Muscle of arm (tissue), 12 donors: ENCODE results near the gene GLI3. TPM values are rescaled to one million over a fixed set of nuclear protein-coding genes. Genes with fewer than 3 reads are reported as not detected.

Experiments used
- DNase-seq: peaks from one replicate; pipeline ENCODE4 v3.0.0-alpha.2; 2013
- polyA plus RNA-seq, 12 donors: library from polyadenylated mRNA; unstranded; fragments of 120-200 nt; gene quantifications; one replicate each; pipeline ENCODE4 v1.2.1, GENCODE V29; 2013; ENCODE audit not compliant: insufficient read length in 12 of 12

Gene GLI3
- polyA plus RNA-seq, 12 donors = 12.1 to 39.9 (median 15.2) TPM; not detected in 1

DNA sequence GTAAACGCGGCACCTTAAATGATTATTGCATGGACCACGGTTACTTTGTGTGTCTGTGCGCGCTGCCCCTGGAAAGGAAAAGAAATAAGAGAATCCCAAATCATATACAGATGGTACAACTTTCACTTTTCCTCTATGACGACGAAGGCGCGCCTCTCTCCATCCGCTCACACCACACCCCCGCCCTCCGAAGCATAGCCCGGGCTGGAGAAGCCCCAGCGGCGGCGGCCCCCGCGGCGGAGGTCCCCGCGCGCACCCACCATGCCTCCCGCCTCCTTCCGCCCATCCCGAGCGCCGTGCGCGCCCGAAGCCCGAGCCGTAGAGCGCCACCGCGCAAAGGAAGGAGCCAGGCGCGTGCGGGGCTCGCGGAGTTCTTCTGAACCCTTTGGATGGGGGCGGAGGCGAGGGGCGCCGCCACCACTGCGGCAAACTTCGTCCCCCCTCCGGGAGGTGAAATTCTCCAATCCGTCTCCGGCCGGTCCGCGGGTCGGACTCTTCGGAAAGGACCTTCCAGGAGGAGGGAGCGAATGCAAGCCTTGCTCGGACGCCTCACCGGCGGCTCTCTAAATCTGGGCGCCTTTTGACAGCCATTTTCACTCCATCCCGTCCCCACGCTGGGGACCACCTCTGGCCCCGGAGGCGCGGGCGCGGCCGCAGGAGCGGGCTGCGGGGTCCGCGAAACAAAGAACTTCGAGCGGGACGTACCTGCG lies 588 bp downstream of the GLI3 start:
- peak; percentile 80 for DNase-seq

DNA sequence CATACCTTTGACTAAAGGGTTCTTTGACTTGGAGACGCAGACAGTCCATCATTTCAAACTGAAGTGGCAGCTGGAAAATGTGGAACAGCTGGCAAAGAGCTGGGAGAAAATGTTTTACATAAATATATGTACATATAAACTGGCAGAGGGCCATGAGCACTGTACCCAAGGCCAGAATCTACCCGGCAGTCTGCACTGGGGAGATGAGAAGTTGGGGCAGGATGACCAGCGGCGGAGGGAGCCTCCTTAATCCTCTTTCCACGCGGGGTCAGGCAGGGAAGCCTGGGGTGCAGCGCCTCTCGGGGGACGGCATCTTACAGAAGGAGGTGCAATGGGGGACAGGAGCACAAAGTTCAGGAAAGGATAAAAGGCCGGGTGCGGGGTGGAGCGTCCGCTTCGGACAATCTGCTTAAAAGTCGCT lies 1.3 kb downstream of the GLI3 start:
- DNase-seq = no peak

GRCh38 chr7:42234736-42235135 lies 2.3 kb downstream of the GLI3 start:
- DNase-seq = no peak

DNA sequence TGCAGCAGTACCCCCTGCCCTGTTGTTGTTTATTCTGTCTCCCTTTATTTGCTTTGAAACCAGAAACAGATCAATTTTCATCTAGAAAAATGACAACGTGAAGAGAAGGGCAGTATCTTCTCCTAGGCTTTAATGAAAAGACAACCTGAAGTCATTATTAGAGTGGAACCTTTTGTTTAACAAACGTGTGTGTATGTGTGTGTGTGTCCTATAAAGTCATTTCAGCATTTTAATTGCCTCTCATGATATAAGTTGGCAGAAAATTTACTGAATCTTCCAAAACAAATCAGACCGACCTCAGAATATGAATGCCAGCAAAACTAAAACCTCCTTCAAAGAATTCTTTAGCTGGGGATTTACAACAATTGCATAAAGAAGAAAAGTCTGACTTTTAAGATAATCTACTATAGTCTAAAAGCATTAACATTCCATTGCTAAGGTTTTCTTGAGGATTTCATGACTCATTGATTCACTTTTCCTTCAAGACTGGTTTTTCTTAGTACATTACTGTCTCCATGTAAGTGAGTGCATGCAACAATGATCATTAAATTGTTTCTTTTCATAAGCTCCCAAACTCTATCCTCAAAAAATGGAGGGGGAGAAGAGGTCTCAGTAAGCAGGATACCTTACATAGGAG lies 3.2 kb downstream of the GLI3 start:
- no peak for DNase-seq

- no peak for DNase-seq
Measured at GRCh38 chr7:42233171-42233570, 3.8 kb downstream of the GLI3 start.

DNA sequence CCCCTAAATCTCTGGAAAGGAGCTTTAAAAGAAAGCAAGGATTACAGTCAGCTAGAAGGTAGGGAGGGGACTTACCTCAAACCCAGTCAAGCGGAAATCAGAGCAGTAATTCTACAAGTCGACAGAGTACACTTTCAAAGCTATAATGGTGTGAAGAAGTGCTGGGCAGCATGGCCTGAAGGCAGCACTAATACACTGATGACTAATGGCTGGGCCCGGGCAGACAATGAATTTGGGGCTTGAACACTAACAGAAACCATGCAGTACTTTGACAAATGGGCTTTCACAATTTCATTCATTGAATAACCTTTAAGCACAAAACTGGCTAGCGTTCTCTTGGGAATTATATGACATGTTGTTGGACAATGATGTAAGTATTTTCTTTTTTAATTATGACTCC lies 4.7 kb downstream of the GLI3 start:
- no peak for DNase-seq

GRCh38 chr7:42231043-42231787 lies 5.8 kb downstream of the GLI3 start:
- DNase-seq = no peak

DNA sequence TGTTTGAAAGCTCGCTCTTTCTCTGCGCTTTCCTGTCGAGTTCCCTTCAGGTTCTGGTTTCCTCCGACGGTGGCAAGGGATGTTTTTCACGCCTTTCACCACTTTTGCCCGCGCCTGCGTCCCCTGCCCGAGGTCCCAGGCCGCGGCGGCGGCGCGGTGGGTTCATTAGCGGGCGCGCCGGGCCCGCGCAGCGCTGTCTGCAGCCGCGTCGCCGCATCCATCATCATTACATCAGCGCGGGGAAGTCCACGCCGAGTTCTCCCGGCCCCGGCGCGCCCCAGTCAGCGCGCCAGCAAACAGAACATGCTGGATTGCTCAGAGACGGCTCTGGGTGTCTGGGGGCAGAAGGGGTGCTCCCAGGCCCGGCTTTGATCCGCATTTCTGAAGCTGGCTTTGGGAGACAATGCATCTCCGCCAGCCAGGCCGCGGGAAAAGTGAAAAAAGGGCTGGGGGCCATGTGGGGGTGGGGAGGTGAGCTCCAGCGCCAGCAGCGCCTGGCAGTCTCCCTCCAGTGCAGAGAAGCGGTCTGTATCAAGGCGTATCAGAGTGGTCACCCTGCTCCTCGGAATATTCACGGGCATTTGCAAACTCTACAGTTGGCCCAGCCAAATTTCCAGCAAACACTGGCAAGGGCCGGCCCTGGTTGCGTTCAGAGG lies 8.9 kb downstream of the GLI3 start:
- no peak for DNase-seq

DNA sequence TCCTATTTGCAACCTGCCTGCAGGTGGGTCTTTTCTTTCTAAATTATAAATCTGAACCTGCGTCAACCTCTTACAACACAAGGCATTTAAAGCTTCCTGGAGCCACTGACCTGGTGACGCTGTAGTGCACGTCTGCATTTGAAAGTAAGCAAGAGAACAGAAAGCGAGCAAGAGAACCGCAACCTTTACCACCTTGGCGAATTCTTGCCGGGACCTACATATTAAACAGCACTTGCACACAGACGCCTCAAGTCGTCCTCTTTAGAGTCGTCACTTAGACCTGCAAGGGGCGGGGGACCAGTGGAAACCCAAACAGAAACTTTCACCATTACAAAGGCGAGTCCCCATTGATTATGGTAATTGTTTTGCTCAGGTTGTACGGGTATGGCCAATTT lies 9.5 kb downstream of the GLI3 start:
- DNase-seq = no peak

DNA sequence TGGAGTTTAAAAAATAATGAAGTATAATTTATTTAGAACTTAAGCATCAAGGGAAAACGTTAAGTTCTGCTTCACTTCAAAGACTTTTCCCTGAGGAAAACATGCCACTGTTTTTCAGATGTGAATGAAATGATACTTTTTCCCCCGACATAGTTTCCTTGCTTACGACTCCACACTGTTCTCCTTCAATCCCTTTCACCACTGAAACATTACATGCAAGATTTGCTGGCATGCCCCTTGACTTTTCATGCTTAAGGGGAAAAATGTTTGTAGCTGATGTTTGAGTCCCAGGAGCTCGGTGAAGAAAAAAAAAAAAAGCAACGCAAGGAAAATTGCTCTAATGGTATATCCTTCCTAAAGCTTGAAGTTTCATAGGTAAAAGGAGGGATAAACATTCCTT lies 10.0 kb downstream of the GLI3 start:
- no peak for DNase-seq

GRCh38 chr7:42226354-42226941 lies 10.6 kb downstream of the GLI3 start:
- no peak for DNase-seq

DNA sequence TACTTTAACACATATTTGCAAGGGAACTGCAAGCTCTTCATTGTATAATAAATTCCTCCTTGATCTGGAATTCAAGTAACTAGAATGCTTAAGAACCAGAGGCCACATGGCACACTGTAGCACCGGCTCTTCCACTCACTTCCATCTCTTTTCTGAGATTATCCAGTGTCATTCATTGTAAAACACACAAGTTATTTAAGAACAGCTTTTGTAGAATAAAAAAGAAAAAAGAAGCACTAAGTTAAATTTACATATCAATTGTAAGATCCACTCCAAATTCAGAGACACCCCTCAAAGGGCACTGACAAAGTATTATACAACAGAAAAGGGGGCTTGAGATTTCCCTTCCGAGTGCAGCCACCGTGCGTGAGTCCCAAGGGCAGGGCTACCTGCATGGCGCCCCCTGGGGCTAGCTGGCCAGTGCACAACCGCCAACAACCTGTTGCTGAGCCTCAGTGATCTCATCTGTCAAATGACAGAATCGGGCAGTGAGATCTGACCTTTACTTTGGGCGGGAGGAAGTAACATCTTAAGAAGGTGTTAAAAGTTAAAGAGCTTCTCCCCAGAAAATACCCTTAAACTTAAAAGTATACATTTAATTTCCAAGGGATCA lies 12.5 kb downstream of the GLI3 start:
- no peak for DNase-seq

GRCh38 chr7:42222891-42223290 lies 14.1 kb downstream of the GLI3 start:
- no peak for DNase-seq

DNA sequence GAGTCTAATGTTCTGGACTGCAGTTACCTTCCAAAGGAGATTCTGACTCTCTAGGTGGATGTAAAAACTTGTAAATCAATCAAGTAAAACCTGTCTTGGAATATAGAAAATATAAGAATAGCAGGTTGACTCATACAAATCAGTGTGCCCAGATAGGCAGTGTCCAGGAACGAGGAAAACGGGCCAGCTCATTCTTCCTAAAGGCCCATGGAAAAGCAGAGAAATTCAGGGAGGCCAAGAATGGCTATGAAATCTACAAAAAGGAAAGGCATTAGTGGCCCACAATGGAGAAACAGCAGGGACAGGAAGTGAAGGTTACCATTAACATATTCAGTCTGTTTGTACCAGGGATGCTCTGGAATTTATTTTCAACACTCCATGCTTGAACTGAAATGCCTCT lies 14.9 kb downstream of the GLI3 start:
- DNase-seq = no peak

DNA sequence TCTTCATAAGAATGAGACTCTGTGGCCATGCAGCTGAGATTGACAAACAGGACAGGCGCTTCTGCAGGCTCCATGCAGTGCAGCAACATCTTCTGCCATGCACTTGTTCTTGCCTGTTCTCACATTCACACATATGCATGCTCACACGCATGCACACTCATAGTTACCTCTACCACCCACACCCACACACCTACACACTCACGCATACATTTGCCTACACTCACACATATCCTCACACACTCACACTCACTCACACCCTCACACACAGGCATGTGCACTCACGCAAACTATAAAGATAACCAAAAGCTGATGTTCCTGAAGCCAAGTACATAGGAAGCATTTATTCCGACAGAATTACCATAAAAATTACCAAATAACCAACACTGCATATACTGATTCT lies 15.7 kb downstream of the GLI3 start:
- DNase-seq = no peak

DNA sequence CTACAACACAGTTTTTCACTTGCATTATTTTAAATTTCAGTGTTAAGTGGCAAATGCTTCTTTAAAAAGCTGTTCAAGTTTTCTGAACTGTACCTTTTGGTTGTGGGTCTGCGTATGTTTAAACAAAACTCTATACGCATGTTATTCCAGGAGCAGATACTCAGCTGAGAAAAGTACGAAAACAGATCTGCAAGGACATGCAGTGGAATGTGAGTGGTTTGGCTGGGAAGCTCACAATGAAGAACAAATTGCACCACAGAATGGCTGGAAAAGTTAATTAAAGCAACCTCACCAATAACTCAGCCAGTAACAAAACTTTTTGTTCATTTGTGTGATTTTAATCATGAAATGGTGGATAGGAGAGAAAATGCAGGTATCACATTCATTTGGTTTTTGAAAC lies 17.6 kb downstream of the GLI3 start:
- no peak for DNase-seq

DNA sequence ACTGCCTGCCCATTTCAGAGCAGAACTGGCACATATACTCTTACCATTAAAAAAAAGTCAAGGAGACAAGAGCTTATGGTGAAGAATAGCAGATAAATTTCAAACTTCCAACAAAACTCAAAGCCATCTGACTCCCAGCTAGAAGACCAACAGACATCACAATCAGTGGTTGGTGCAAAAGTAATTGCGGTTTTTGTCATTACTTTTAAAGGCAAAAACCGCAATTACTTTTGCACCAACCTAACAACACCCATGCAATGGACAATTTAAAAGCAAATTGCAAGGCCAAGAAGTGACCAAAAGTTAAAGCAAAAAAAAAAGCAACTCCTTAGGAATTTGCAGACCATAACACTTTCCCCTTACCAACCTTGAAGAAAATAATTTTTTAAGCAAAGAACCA lies 18.8 kb downstream of the GLI3 start:
- no peak for DNase-seq

GRCh38 chr7:42217548-42217947 lies 19.5 kb downstream of the GLI3 start:
- no peak for DNase-seq

- no peak for DNase-seq
Measured at GRCh38 chr7:42217053-42217452, 20.0 kb downstream of the GLI3 start.

- no peak for DNase-seq
Measured at GRCh38 chr7:42214060-42214679, 22.8 kb downstream of the GLI3 start.

DNA sequence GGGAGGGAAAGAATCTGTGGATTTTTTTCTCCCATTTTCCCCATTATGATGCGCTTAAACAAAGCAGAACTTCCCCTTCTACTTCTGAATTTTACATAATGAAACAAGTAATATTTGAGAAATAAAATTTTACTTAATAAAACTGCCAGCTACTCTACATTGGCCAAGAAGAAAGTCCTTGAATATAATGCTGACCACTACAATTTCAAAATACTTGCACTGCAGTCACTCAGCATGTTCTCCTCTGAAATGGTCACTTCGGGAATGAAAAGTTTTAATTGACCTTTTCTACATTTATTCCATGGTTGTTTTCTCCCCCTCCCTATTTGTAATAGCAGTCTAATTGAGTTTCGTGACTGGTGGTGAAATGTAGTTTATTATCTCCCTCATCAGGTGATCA lies 23.9 kb downstream of the GLI3 start:
- no peak for DNase-seq
